Retinal pigment epithelial cell (primary cell): ENCODE data around the gene EFCAB8.

Experiments
- DNase-seq: peaks from one replicate; pipeline ENCODE4 v3.0.0-alpha.2; 2010; ENCODE audit warnings: low read depth
- H3K4me3 ChIP-seq: 2 replicates; pipeline ENCODE4 v1.5.1; 2011; ENCODE audit warnings: mild to moderate bottlenecking, low read length, control low read depth, moderate library complexity
- CTCF ChIP-seq: conservative IDR thresholded peaks from 2 replicates; pipeline ENCODE4 v1.5.1; 2011; ENCODE audit warnings: low read depth, low read length, control low read depth, inconsistent platforms

The EFCAB8 gene

GRCh38 chr20:32978009-32978335 is 119.2 kb downstream of the EFCAB8 start:
- no peak for DNase-seq
- no peak overlapping the region for H3K4me3 ChIP-seq
- TF ChIP-seq CTCF, result no peak

- no peak overlapping the region for H3K4me3 ChIP-seq
- DNase-seq, result no peak
- no peak for TF ChIP-seq CTCF
Observed at GRCh38 chr20:32979201-32979998, 120.7 kb downstream of the EFCAB8 start.

- no peak for TF ChIP-seq CTCF
- H3K4me3 ChIP-seq, result no peak overlapping the region
- DNase-seq, result peak; percentile 94
Observed at GRCh38 chr20:32980131-32980941, 121.6 kb downstream of the EFCAB8 start.

- no peak for TF ChIP-seq CTCF
- no peak overlapping the region for H3K4me3 ChIP-seq
- DNase-seq, result no peak
Observed at GRCh38 chr20:32980990-32981389, 122.3 kb downstream of the EFCAB8 start.

GRCh38 chr20:32982617-32983458 is 124.1 kb downstream of the EFCAB8 start:
- no peak overlapping the region for H3K4me3 ChIP-seq
- no peak for TF ChIP-seq CTCF
- DNase-seq, result peak; percentile 69

GRCh38 chr20:32983459-32984112 is 124.9 kb downstream of the EFCAB8 start:
- TF ChIP-seq CTCF, result no peak
- no peak overlapping the region for H3K4me3 ChIP-seq
- no peak for DNase-seq
